Activated T-cell treated with anti-CD3 and anti-CD28 coated beads, Interleukin-2, amount 50 U/mL, for 48 hours (primary cell): ENCODE measurements around the gene COX4I1.
A peak's percentile ranks its signal among the peaks of the same experiment; 100 is the strongest.

Experiments
- DNase-seq, 2 experiments: peaks; one replicate each; pipeline ENCODE4 v3.0.0-alpha.2; 2020

COX4I1 gene

GRCh38 chr16:85768199-85768598 is 31.3 kb upstream of the COX4I1 start:
- no peak for DNase-seq

GRCh38 chr16:85770741-85771140 is 28.8 kb upstream of the COX4I1 start:
- DNase-seq, result no peak

- no peak for DNase-seq
Measured at GRCh38 chr16:85773044-85773443, 26.5 kb upstream of the COX4I1 start.

GRCh38 chr16:85774136-85774535 is 25.4 kb upstream of the COX4I1 start:
- DNase-seq, result no peak

- DNase-seq, result no peak
Measured at GRCh38 chr16:85774811-85775210, 24.7 kb upstream of the COX4I1 start.

GRCh38 chr16:85777583-85778310 is 21.7 kb upstream of the COX4I1 start:
- DNase-seq, result no peak

- DNase-seq, result peak; percentile 41 to 48
Measured at GRCh38 chr16:85778873-85779272, 20.6 kb upstream of the COX4I1 start.

GRCh38 chr16:85780281-85780680 is 19.2 kb upstream of the COX4I1 start:
- no peak for DNase-seq

GRCh38 chr16:85781156-85781555 is 18.3 kb upstream of the COX4I1 start:
- no peak for DNase-seq

- no peak for DNase-seq
Measured at GRCh38 chr16:85781695-85782370, 17.7 kb upstream of the COX4I1 start.

- DNase-seq, result no peak
Measured at GRCh38 chr16:85782451-85782850, 17.0 kb upstream of the COX4I1 start.

- no peak for DNase-seq
Measured at GRCh38 chr16:85783441-85783840, 16.1 kb upstream of the COX4I1 start.

GRCh38 chr16:85784813-85785212 is 14.7 kb upstream of the COX4I1 start:
- DNase-seq, result no peak

GRCh38 chr16:85785927-85786326 is 13.6 kb upstream of the COX4I1 start:
- no peak for DNase-seq

GRCh38 chr16:85788819-85789218 is 10.7 kb upstream of the COX4I1 start:
- DNase-seq, result no peak

GRCh38 chr16:85789773-85790172 is 9.7 kb upstream of the COX4I1 start:
- no peak for DNase-seq

- no peak for DNase-seq
Measured at GRCh38 chr16:85793662-85794298, 5.7 kb upstream of the COX4I1 start.

- no peak for DNase-seq
Measured at GRCh38 chr16:85794696-85795095, 4.8 kb upstream of the COX4I1 start.

GRCh38 chr16:85796152-85796551 is 3.3 kb upstream of the COX4I1 start:
- no peak for DNase-seq

GRCh38 chr16:85796599-85796998 is 2.9 kb upstream of the COX4I1 start:
- DNase-seq, result no peak

- no peak for DNase-seq
Measured at GRCh38 chr16:85798283-85798776, 1.2 kb upstream of the COX4I1 start.

GRCh38 chr16:85798901-85799496 is 496 bp upstream of the COX4I1 start:
- peak; percentile 40 to 59 for DNase-seq

- DNase-seq, result no peak
Measured at GRCh38 chr16:85800321-85800669, 800 bp downstream of the COX4I1 start.

GRCh38 chr16:85803570-85803969 is 4.1 kb downstream of the COX4I1 start:
- DNase-seq, result no peak
